ENCODE measurements around the gene FAM168A. TPM values are rescaled to one million over a fixed set of nuclear protein-coding genes. Genes with fewer than 3 reads are reported as not detected.

The FAM168A gene
- total RNA-seq, 4 donors from 2014 or later = 17.5 to 43.4 (median 23.3) TPM

GRCh38 chr11:73384125-73384441, 213.8 kb downstream of the FAM168A start:
- Histone ChIP-seq H3K4me3 (no peak overlapping the region), H3K27ac (peak overlapping the region; percentile 47 to 66 (median 57)), H3K4me1 (peaks cover 7 to 47% (median 17%) of the 10 kb centered on the region in 4 donors), H3K36me3 (no peaks in the 10 kb centered on the region), H3K9me3 (no peaks in the 10 kb centered on the region), H3K27me3 (no peaks in the 10 kb centered on the region)
- no peak for DNase-seq
- intact Hi-C loops (cut with DNase I; ENCODE audit: low total_unique reads) (no loop called here), in situ Hi-C loops (cut with MboI; ENCODE audit: low pct_ligation_motif_present in 1 of 4, low pct_unique_long_range_greater_than_20kb in 1 of 4, low sequenced_read_pairs in 3 of 4) (no loop called here)
- no peak for TF ChIP-seq CTCF (IDR thresholded peaks at IDR 0.05)
- 92% methylated on average over 7 of the region's 7 CpGs; no CpG with 5 or more reads in 1 of the 2 donors for WGBS, 2 donors (ENCODE audit: low coverage in 1 of 2)

- no peaks in the 10 kb centered on the region for H3K36me3 ChIP-seq
- peak; percentile 27 for DNase-seq
- H3K27ac ChIP-seq = peak overlapping the region in 3 of 4 donors; percentile 23 to 58 (median 47)
- no peak for TF ChIP-seq POLR2A (IDR thresholded peaks at IDR 0.05)
- no peak for TF ChIP-seq EP300 (IDR thresholded peaks at IDR 0.05; ENCODE audit: low read depth)
- no peak for TF ChIP-seq CTCF (IDR thresholded peaks at IDR 0.05)
- TF ChIP-seq POLR2AphosphoS5 (IDR thresholded peaks at IDR 0.05) = no peak
- intact Hi-C loops (cut with DNase I; ENCODE audit: low total_unique reads) = no loop called here
- H3K27me3 ChIP-seq = no peaks in the 10 kb centered on the region
- no peak overlapping the region for H3K4me3 ChIP-seq
- WGBS, 2 donors (ENCODE audit: low coverage in 1 of 2) = 17 to 41% methylated on average over 2 to 9 of the region's 9 CpGs
- in situ Hi-C loops (cut with MboI; ENCODE audit: low pct_ligation_motif_present in 1 of 4, low pct_unique_long_range_greater_than_20kb in 1 of 4, low sequenced_read_pairs in 3 of 4) = no loop called here
- H3K4me1 ChIP-seq = peaks cover 7 to 47% (median 17%) of the 10 kb centered on the region in 4 donors
- no peaks in the 10 kb centered on the region for H3K9me3 ChIP-seq
These were observed 214.4 kb downstream of the FAM168A start for GRCh38 chr11:73383249-73384124.

GRCh38 chr11:73382747-73383146, 215.2 kb downstream of the FAM168A start:
- 37% methylated on average over 2 of the region's 3 CpGs; no CpG with 5 or more reads in 1 of the 2 donors for WGBS, 2 donors (ENCODE audit: low coverage in 1 of 2)
- H3K4me3 ChIP-seq = no peak overlapping the region
- in situ Hi-C loops (cut with MboI; ENCODE audit: low pct_ligation_motif_present in 1 of 4, low pct_unique_long_range_greater_than_20kb in 1 of 4, low sequenced_read_pairs in 3 of 4) = no loop called here
- DNase-seq = no peak
- peak overlapping the region in 3 of 4 donors; percentile 23 to 58 (median 47) for H3K27ac ChIP-seq
- intact Hi-C loops (cut with DNase I; ENCODE audit: low total_unique reads) = no loop called here
- H3K4me1 ChIP-seq = peaks cover 7 to 47% (median 17%) of the 10 kb centered on the region in 4 donors
- no peaks in the 10 kb centered on the region for H3K36me3 ChIP-seq
- H3K27me3 ChIP-seq = no peaks in the 10 kb centered on the region
- H3K9me3 ChIP-seq = no peaks in the 10 kb centered on the region
- TF ChIP-seq CTCF (IDR thresholded peaks at IDR 0.05) (no peak), POLR2AphosphoS5 (IDR thresholded peaks at IDR 0.05) (no peak), POLR2A (IDR thresholded peaks at IDR 0.05) (no peak), EP300 (IDR thresholded peaks at IDR 0.05; ENCODE audit: low read depth) (no peak)

GRCh38 chr11:73382183-73382582, 215.7 kb downstream of the FAM168A start:
- Histone ChIP-seq H3K27me3 (no peaks in the 10 kb centered on the region), H3K9me3 (no peaks in the 10 kb centered on the region), H3K4me1 (peaks cover 7 to 50% (median 21%) of the 10 kb centered on the region in 4 donors), H3K27ac (peak overlapping the region in 1 of 4 donors; percentile 58), H3K4me3 (no peak overlapping the region), H3K36me3 (no peaks in the 10 kb centered on the region)
- in situ Hi-C loops (cut with MboI; ENCODE audit: low pct_ligation_motif_present in 1 of 4, low pct_unique_long_range_greater_than_20kb in 1 of 4, low sequenced_read_pairs in 3 of 4) (no loop called here), intact Hi-C loops (cut with DNase I; ENCODE audit: low total_unique reads) (no loop called here)
- TF ChIP-seq POLR2AphosphoS5 (IDR thresholded peaks at IDR 0.05) (no peak), POLR2A (IDR thresholded peaks at IDR 0.05) (no peak), EP300 (IDR thresholded peaks at IDR 0.05; ENCODE audit: low read depth) (no peak), CTCF (IDR thresholded peaks at IDR 0.05) (no peak)
- DNase-seq = no peak
- WGBS, 2 donors (ENCODE audit: low coverage in 1 of 2) = 95% methylated on average over 7 of the region's 7 CpGs; no CpG with 5 or more reads in 1 of the 2 donors
